Spinal cord (tissue), 10 donors: ENCODE data around the gene NTRK3. TPM values are rescaled to one million over a fixed set of nuclear protein-coding genes. Genes with fewer than 3 reads are reported as not detected.
"Not testable (repeated sequence)": the region's sequence is repeated elsewhere in the genome, so short reads cannot be mapped to it uniquely, and the experiment has no call there.

ENCODE experiments used
- DNase-seq, 6 donors: peaks; one replicate each; pipeline versions ENCODE4 v3.0.0 to v3.0.0-alpha.2; 2013 to 2015; ENCODE audit warnings: low spot score in 6 of 6, low read depth in 4 of 6
- H3K27ac ChIP-seq: one replicate; pipeline ENCODE4 v1.5.1; 2013; ENCODE audit warnings: low read depth, low read length, control low read depth
- H3K27me3 ChIP-seq: one replicate; pipeline ENCODE4 v1.6.1; 2013; ENCODE audit warnings: low read length; ENCODE audit not compliant: control insufficient read depth, insufficient read depth
- H3K36me3 ChIP-seq: one replicate; pipeline ENCODE4 v1.6.1; 2013; ENCODE audit warnings: low read length; ENCODE audit not compliant: control insufficient read depth, insufficient read depth
- H3K4me1 ChIP-seq: one replicate; pipeline ENCODE4 v1.6.1; 2013; ENCODE audit warnings: low read length; ENCODE audit not compliant: control insufficient read depth, insufficient read depth
- H3K4me3 ChIP-seq: one replicate; pipeline ENCODE4 v1.5.1; 2013; ENCODE audit warnings: low read depth, low read length, control low read depth
- H3K9me3 ChIP-seq: one replicate; pipeline ENCODE4 v1.6.1; 2013; ENCODE audit warnings: low read length; ENCODE audit not compliant: control insufficient read depth, insufficient read depth
- WGBS: methylation state at CpG from one replicate; pipeline ENCODE4 v1.1.5; 2013; ENCODE audit warnings: missing lambda C conversion rate; ENCODE audit not compliant: insufficient coverage; 5-methylcytosine and 5-hydroxymethylcytosine counted together
- polyA plus RNA-seq, 2 donors: library from polyadenylated mRNA; unstranded; fragments of 120-200 nt; gene quantifications; one replicate each; pipeline ENCODE4 v1.2.1, GENCODE V29; 2013; ENCODE audit not compliant: insufficient read length in 2 of 2
- total RNA-seq, 2 donors: library from RNA; depleted of rRNA in 1 of 2; stranded (reverse); fragments of 120-200 nt in 1 of 2; fragments of >200 nt in 1 of 2; gene quantifications; one replicate each; pipeline versions ENCODE4 v1.2.3 to v1.2.4, GENCODE V29; 2013 to 2014
- donor health status: healthy.

The NTRK3 gene
- total and polyA plus RNA-seq, 4 donors: 49.5 to 68.1 (median 60.9) TPM

- no peaks in the 10 kb centered on the region for H3K27me3 ChIP-seq
- DNase-seq: no peak
- H3K27ac ChIP-seq: no peak overlapping the region
- no peaks in the 10 kb centered on the region for H3K36me3 ChIP-seq
- no peaks in the 10 kb centered on the region for H3K9me3 ChIP-seq
- WGBS: no CpG with 5 or more reads among the region's 2 CpGs
- H3K4me1 ChIP-seq: no peaks in the 10 kb centered on the region
- H3K4me3 ChIP-seq: no peak overlapping the region
Observed at GRCh38 chr15:87851497-87851896, 405.0 kb downstream of the NTRK3 start.

GRCh38 chr15:87850916-87851315 lies 405.6 kb downstream of the NTRK3 start:
- H3K27ac ChIP-seq: no peak overlapping the region
- peak in 1 of 6 donors; percentile 42 for DNase-seq
- H3K4me3 ChIP-seq: no peak overlapping the region
- H3K36me3 ChIP-seq: no peaks in the 10 kb centered on the region
- H3K9me3 ChIP-seq: no peaks in the 10 kb centered on the region
- H3K4me1 ChIP-seq: no peaks in the 10 kb centered on the region
- 43% methylated on average over 3 of the region's 4 CpGs for WGBS
- no peaks in the 10 kb centered on the region for H3K27me3 ChIP-seq

- WGBS: no CpG with 5 or more reads among the region's 2 CpGs
- Histone ChIP-seq H3K4me1 (no peaks in the 10 kb centered on the region), H3K27me3 (no peaks in the 10 kb centered on the region), H3K27ac (no peak overlapping the region), H3K36me3 (no peaks in the 10 kb centered on the region), H3K4me3 (no peak overlapping the region), H3K9me3 (no peaks in the 10 kb centered on the region)
- DNase-seq: no peak
Observed at GRCh38 chr15:87849181-87849580, 407.4 kb downstream of the NTRK3 start.

GRCh38 chr15:87848012-87848411 lies 408.5 kb downstream of the NTRK3 start:
- Histone ChIP-seq H3K36me3 (no peaks in the 10 kb centered on the region), H3K4me3 (no peak overlapping the region), H3K27me3 (no peaks in the 10 kb centered on the region), H3K4me1 (peaks cover 5% of the 10 kb centered on the region), H3K27ac (no peak overlapping the region), H3K9me3 (no peaks in the 10 kb centered on the region)
- WGBS: no CpG with 5 or more reads among the region's 1 CpG
- no peak for DNase-seq

GRCh38 chr15:87846746-87847145 lies 409.8 kb downstream of the NTRK3 start:
- Histone ChIP-seq H3K4me1 (peaks cover 5% of the 10 kb centered on the region), H3K36me3 (no peaks in the 10 kb centered on the region), H3K4me3 (no peak overlapping the region), H3K9me3 (no peaks in the 10 kb centered on the region), H3K27ac (no peak overlapping the region), H3K27me3 (no peaks in the 10 kb centered on the region)
- no CpG with 5 or more reads among the region's 3 CpGs for WGBS
- DNase-seq: no peak

GRCh38 chr15:87843312-87843711 lies 413.2 kb downstream of the NTRK3 start:
- Histone ChIP-seq H3K27ac (no peak overlapping the region), H3K4me3 (no peak overlapping the region), H3K27me3 (no peaks in the 10 kb centered on the region), H3K36me3 (no peaks in the 10 kb centered on the region), H3K9me3 (no peaks in the 10 kb centered on the region), H3K4me1 (peaks cover 5% of the 10 kb centered on the region)
- no peak for DNase-seq
- 100% methylated on average over 3 of the region's 3 CpGs for WGBS

- no peaks in the 10 kb centered on the region for H3K36me3 ChIP-seq
- H3K27me3 ChIP-seq: no peaks in the 10 kb centered on the region
- H3K27ac ChIP-seq: no peak overlapping the region
- no CpG with 5 or more reads among the region's 1 CpG for WGBS
- H3K4me3 ChIP-seq: no peak overlapping the region
- DNase-seq: no peak
- peaks cover 5% of the 10 kb centered on the region for H3K4me1 ChIP-seq
- no peaks in the 10 kb centered on the region for H3K9me3 ChIP-seq
Observed at GRCh38 chr15:87841426-87841998, 415.0 kb downstream of the NTRK3 start.

- not testable (repeated sequence) for H3K27ac ChIP-seq, H3K4me1 ChIP-seq, DNase-seq, H3K4me3 ChIP-seq, H3K27me3 ChIP-seq, H3K36me3 ChIP-seq, H3K9me3 ChIP-seq
- WGBS: no CpG with 5 or more reads among the region's 2 CpGs
Observed at GRCh38 chr15:87835830-87836229, 420.7 kb downstream of the NTRK3 start.

- WGBS: 83% methylated on average over 5 of the region's 5 CpGs
- H3K4me3 ChIP-seq, H3K9me3 ChIP-seq, DNase-seq, H3K27me3 ChIP-seq, H3K4me1 ChIP-seq, H3K36me3 ChIP-seq, H3K27ac ChIP-seq: not testable (repeated sequence)
Observed at GRCh38 chr15:87833333-87833732, 423.2 kb downstream of the NTRK3 start.

- no peaks in the 10 kb centered on the region for H3K9me3 ChIP-seq
- DNase-seq: peak in 1 of 6 donors; percentile 24
- H3K27me3 ChIP-seq: no peaks in the 10 kb centered on the region
- peaks cover 6% of the 10 kb centered on the region for H3K4me1 ChIP-seq
- no peak overlapping the region for H3K27ac ChIP-seq
- 98% methylated on average over 4 of the region's 4 CpGs for WGBS
- H3K4me3 ChIP-seq: no peak overlapping the region
- no peaks in the 10 kb centered on the region for H3K36me3 ChIP-seq
Observed at GRCh38 chr15:87829332-87830050, 427.0 kb downstream of the NTRK3 start.
